Stimulated activated CD4-positive, alpha-beta T cell treated with anti-CD3 and anti-CD28 coated beads, Interleukin-4, amount 100 ng/mL, for 48 hours (primary cell): ENCODE data around the gene IRAK2.
"Not testable (repeated sequence)": the region's sequence is repeated elsewhere in the genome, so short reads cannot be mapped to it uniquely, and the experiment has no call there.

ENCODE experiments used
- DNase-seq, 2 donors: peaks; one replicate each; pipeline ENCODE4 v3.0.0-alpha.2; 2020; ENCODE audit warnings: low read depth in 2 of 2

IRAK2 gene

GRCh38 chr3:10249833-10250232 lies 85.1 kb downstream of the IRAK2 start:
- no peak for DNase-seq

GRCh38 chr3:10251006-10251405 lies 86.3 kb downstream of the IRAK2 start:
- DNase-seq: no peak

- DNase-seq: no peak
Observed at GRCh38 chr3:10253731-10254130, 89.0 kb downstream of the IRAK2 start.

GRCh38 chr3:10255835-10256234 lies 91.1 kb downstream of the IRAK2 start:
- no peak for DNase-seq

- DNase-seq: no peak
Observed at GRCh38 chr3:10259036-10259435, 94.3 kb downstream of the IRAK2 start.

GRCh38 chr3:10259798-10260197 lies 95.1 kb downstream of the IRAK2 start:
- no peak for DNase-seq

GRCh38 chr3:10260211-10260701 lies 95.5 kb downstream of the IRAK2 start:
- DNase-seq: no peak

- no peak for DNase-seq
Observed at GRCh38 chr3:10262027-10262426, 97.3 kb downstream of the IRAK2 start.

GRCh38 chr3:10263646-10264363 lies 99.1 kb downstream of the IRAK2 start:
- DNase-seq: peak; percentile 65 to 72

- DNase-seq: no peak
Observed at GRCh38 chr3:10265833-10266232, 101.1 kb downstream of the IRAK2 start.

GRCh38 chr3:10266936-10267335 lies 102.2 kb downstream of the IRAK2 start:
- DNase-seq: not testable (repeated sequence)

GRCh38 chr3:10268116-10268515 lies 103.4 kb downstream of the IRAK2 start:
- DNase-seq: no peak

- no peak for DNase-seq
Observed at GRCh38 chr3:10268930-10269329, 104.2 kb downstream of the IRAK2 start.

- no peak for DNase-seq
Observed at GRCh38 chr3:10269443-10269842, 104.7 kb downstream of the IRAK2 start.

- not testable (repeated sequence) for DNase-seq
Observed at GRCh38 chr3:10272476-10272875, 107.8 kb downstream of the IRAK2 start.

GRCh38 chr3:10272977-10273376 lies 108.3 kb downstream of the IRAK2 start:
- DNase-seq: no peak

GRCh38 chr3:10273702-10274305 lies 109.1 kb downstream of the IRAK2 start:
- no peak for DNase-seq

- DNase-seq: no peak
Observed at GRCh38 chr3:10274601-10275000, 109.9 kb downstream of the IRAK2 start.

GRCh38 chr3:10277115-10277625 lies 112.5 kb downstream of the IRAK2 start:
- no peak for DNase-seq

- DNase-seq: no peak
Observed at GRCh38 chr3:10278501-10278900, 113.8 kb downstream of the IRAK2 start.

GRCh38 chr3:10279384-10280176 lies 114.9 kb downstream of the IRAK2 start:
- no peak for DNase-seq

- DNase-seq: no peak
Observed at GRCh38 chr3:10280177-10280529, 115.4 kb downstream of the IRAK2 start.
